Epithelial cell of proximal tubule (primary cell): Measurements from ENCODE around the gene BBS9. TPM values are rescaled to one million over a fixed set of nuclear protein-coding genes. Genes with fewer than 3 reads are reported as not detected.

Source experiments
- DNase-seq: peaks from one replicate; pipeline ENCODE4 v3.0.0-alpha.2; 2011; ENCODE audit warnings: low read depth
- H3K4me3 ChIP-seq: 2 replicates; pipeline ENCODE4 v1.5.1; 2011; ENCODE audit warnings: low read depth, mild to moderate bottlenecking, low read length
- CTCF ChIP-seq: conservative IDR thresholded peaks from 2 replicates; pipeline ENCODE4 v1.5.1; 2012; ENCODE audit warnings: low read depth, mild to moderate bottlenecking, low read length
- total RNA-seq: library from RNA; depleted of rRNA; stranded (reverse); fragments of >200 nt; gene quantifications from 2 replicates; pipeline ENCODE4 v1.2.3, GENCODE V29; 2015

The BBS9 gene
- total RNA-seq, 1 donor from 2014 or later, result 4.4 TPM

GRCh38 chr7:33420311-33420940 is 291.1 kb downstream of the BBS9 start:
- TF ChIP-seq CTCF, result no peak

GRCh38 chr7:33421429-33421828 is 292.1 kb downstream of the BBS9 start:
- no peak for TF ChIP-seq CTCF
- no peak overlapping the region for H3K4me3 ChIP-seq
- no peak for DNase-seq

More at GRCh38 chr7:33420311-33420940, 291.1 kb downstream of the BBS9 start:
- H3K4me3 ChIP-seq, result no peak overlapping the region
- DNase-seq, result no peak

GRCh38 chr7:33422141-33422540 is 292.8 kb downstream of the BBS9 start:
- DNase-seq, result no peak
- TF ChIP-seq CTCF, result no peak
- no peak overlapping the region for H3K4me3 ChIP-seq

- DNase-seq, result no peak
- H3K4me3 ChIP-seq, result no peak overlapping the region
- no peak for TF ChIP-seq CTCF
These were observed 293.7 kb downstream of the BBS9 start for GRCh38 chr7:33422825-33423645.

- no peak for DNase-seq
- TF ChIP-seq CTCF, result peak; percentile 63
These were observed 294.3 kb downstream of the BBS9 start for GRCh38 chr7:33423646-33424020.

GRCh38 chr7:33425395-33425794 is 296.0 kb downstream of the BBS9 start:
- TF ChIP-seq CTCF, result no peak
- H3K4me3 ChIP-seq, result no peak overlapping the region
- no peak for DNase-seq

More at GRCh38 chr7:33423646-33424020, 294.3 kb downstream of the BBS9 start:
- no peak overlapping the region for H3K4me3 ChIP-seq
